SK-N-MC (cell line): ENCODE results near the gene ELMO3.

Source experiments
- DNase-seq: peaks from one replicate; pipeline ENCODE4 v3.0.0-alpha.2; 2011; ENCODE audit warnings: low read depth, low spot score
- H3K27ac ChIP-seq: fragments of 200-600 bp; sonication (generic); 2 replicates; pipeline ENCODE4 v1.5.1; 2016; ENCODE audit warnings: mixed run types
- H3K36me3 ChIP-seq: fragments of 200-600 bp; sonication (generic); 2 replicates; pipeline ENCODE4 v1.6.1; 2017; ENCODE audit warnings: antibody characterized with exemption, low read length, mixed read lengths; ENCODE audit not compliant: insufficient read depth
- H3K4me3 ChIP-seq: fragments of 200-600 bp; sonication (generic); 2 replicates; pipeline ENCODE4 v1.5.1; 2016
- H3K9ac ChIP-seq: fragments of 200-600 bp; sonication (generic); 2 replicates; pipeline ENCODE4 v1.8.0; 2017; ENCODE audit warnings: mixed run types, mixed read lengths; ENCODE audit not compliant: insufficient read length
- H3K9me3 ChIP-seq: fragments of 200-600 bp; sonication (generic); 2 replicates; pipeline ENCODE4 v1.6.1; 2017; ENCODE audit warnings: low read depth, mild to moderate bottlenecking, antibody characterized with exemption, low read length, moderate library complexity, mixed read lengths
- EZH2 ChIP-seq: fragments of 200-600 bp; sonication (generic); IDR thresholded peaks from one replicate; pipeline ENCODE4 v1.6.1; 2017; ENCODE audit warnings: antibody characterized with exemption
- FOXP2 ChIP-seq: optimal IDR thresholded peaks from 2 replicates; pipeline ENCODE3; 2011; ENCODE audit warnings: mild to moderate bottlenecking, moderate library complexity; ENCODE audit not compliant: insufficient read depth; ENCODE audit errors: extremely low read length, control extremely low read depth
- POLR2AphosphoS5 ChIP-seq: IDR thresholded peaks from 2 replicates; pipeline ENCODE4 v1.6.1; 2012; ENCODE audit warnings: mild to moderate bottlenecking, low read depth, low read length, borderline replicate concordance

Gene ELMO3

DNA sequence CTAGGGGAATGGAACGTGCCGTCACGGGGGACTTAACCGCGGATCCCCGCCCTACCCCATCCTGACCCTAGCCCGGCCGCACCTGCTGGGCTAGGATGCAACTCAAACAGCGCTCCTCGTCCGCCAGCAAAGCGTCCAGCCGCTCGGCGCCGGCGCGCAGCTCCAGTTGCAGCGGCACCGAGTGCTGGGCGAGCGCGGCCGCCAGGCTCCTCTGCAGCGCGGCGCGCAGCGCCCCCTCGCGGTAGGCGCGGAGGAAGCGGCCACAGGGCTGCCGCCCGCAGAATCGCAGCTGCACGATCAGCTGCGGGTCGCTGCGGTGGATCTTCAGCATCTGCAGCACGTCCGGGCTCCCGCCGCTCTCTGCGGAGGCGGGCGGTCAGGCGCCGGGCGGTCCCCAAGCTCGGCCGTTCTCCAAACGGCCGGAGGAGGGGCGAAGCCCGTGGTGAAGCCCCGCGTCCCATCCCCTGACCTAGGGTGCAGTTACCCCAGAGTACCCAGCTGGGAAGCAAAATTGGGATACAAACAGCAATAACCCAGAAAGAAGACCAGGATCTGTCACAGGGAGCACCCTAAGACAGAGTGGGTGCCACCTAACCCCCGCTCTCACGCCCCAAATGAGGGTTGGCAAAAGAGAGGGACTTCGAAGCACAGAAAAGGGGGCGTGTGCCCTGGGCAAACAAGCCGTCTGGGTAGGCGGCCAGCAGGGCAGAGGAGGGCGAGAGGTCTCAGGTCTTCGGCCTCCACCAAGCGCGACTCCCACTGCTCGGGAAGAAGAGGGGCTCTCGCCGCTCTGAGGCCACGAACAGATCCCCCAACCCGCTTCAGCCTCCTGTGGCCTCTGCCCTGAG, 43.4 kb upstream of the ELMO3 start:
- no peaks in the 10 kb centered on the region for H3K36me3 ChIP-seq
- H3K27ac ChIP-seq: no peak overlapping the region
- H3K9ac ChIP-seq: no peak overlapping the region
- peak overlapping the region; percentile 33; the same call in 1 of the 2 replicates for H3K4me3 ChIP-seq
- no peaks in the 10 kb centered on the region for H3K9me3 ChIP-seq
- TF ChIP-seq FOXP2 (no peak), EZH2 (no peak), POLR2AphosphoS5 (no peak)
- no peak for DNase-seq

GRCh38 chr16:67156143-67156844, 42.6 kb upstream of the ELMO3 start:
- TF ChIP-seq EZH2: no peak
- no peak for TF ChIP-seq FOXP2
- no peak for TF ChIP-seq POLR2AphosphoS5
- Histone ChIP-seq H3K9ac (no peak overlapping the region), H3K27ac (no peak overlapping the region), H3K36me3 (no peaks in the 10 kb centered on the region), H3K4me3 (no peak overlapping the region), H3K9me3 (no peaks in the 10 kb centered on the region)
- no peak for DNase-seq

GRCh38 chr16:67157106-67157748, 41.7 kb upstream of the ELMO3 start:
- no peak overlapping the region for H3K27ac ChIP-seq

GRCh38 chr16:67157892-67158635, 40.9 kb upstream of the ELMO3 start:
- no peak for DNase-seq
- H3K36me3 ChIP-seq: no peaks in the 10 kb centered on the region

More at GRCh38 chr16:67157106-67157748, 41.7 kb upstream of the ELMO3 start:
- DNase-seq: no peak
- H3K9ac ChIP-seq: no peak overlapping the region
- H3K36me3 ChIP-seq: no peaks in the 10 kb centered on the region
- TF ChIP-seq EZH2: no peak
- no peak for TF ChIP-seq POLR2AphosphoS5
- TF ChIP-seq FOXP2: no peak
- H3K9me3 ChIP-seq: no peaks in the 10 kb centered on the region
- no peak overlapping the region for H3K4me3 ChIP-seq

GRCh38 chr16:67158637-67159600, 40.0 kb upstream of the ELMO3 start:
- no peaks in the 10 kb centered on the region for H3K36me3 ChIP-seq
- H3K9ac ChIP-seq: peak overlapping the region; percentile 53
- no peak for DNase-seq
- H3K9me3 ChIP-seq: no peaks in the 10 kb centered on the region
- H3K4me3 ChIP-seq: peak overlapping the region; percentile 84
- no peak overlapping the region for H3K27ac ChIP-seq
- TF ChIP-seq EZH2: no peak
- no peak for TF ChIP-seq FOXP2
- no peak for TF ChIP-seq POLR2AphosphoS5

More at GRCh38 chr16:67157892-67158635, 40.9 kb upstream of the ELMO3 start:
- no peak overlapping the region for H3K27ac ChIP-seq
- H3K9ac ChIP-seq: no peak overlapping the region
- H3K4me3 ChIP-seq: no peak overlapping the region
- no peak for TF ChIP-seq EZH2
- H3K9me3 ChIP-seq: no peaks in the 10 kb centered on the region

DNA sequence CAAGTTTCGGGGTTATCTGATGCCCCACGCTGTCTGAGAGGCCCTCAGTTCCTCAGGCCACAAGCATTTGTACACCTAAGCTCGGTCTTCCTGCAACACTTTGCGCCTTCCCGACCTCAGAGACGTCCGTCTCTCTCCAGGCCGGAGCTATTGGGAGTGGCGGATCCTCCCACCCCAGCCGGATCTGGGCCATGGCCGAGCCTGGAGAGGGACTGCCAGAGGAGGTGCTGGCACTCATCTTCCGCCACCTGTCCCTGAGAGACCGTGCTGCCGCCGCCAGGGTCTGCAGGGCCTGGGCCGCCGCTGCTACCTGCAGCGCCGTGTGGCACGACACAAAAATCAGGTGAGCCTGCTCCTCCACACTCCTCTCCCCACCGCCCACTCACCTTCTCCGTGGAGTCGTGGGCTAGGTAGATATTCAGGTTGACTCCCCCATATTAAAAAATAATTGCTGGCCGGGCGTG, 37.3 kb upstream of the ELMO3 start:
- Histone ChIP-seq H3K27ac (no peak overlapping the region), H3K9ac (no peak overlapping the region), H3K9me3 (no peaks in the 10 kb centered on the region), H3K36me3 (no peaks in the 10 kb centered on the region), H3K4me3 (no peak overlapping the region)
- DNase-seq: no peak
- TF ChIP-seq POLR2AphosphoS5 (no peak), FOXP2 (no peak), EZH2 (no peak)

- H3K4me3 ChIP-seq: no peak overlapping the region
- no peak for DNase-seq
These were observed 36.3 kb upstream of the ELMO3 start for GRCh38 chr16:67162506-67163163.

More at GRCh38 chr16:67162506-67163163, 36.3 kb upstream of the ELMO3 start:
- no peak overlapping the region for H3K9ac ChIP-seq
- H3K36me3 ChIP-seq: no peaks in the 10 kb centered on the region
- H3K9me3 ChIP-seq: no peaks in the 10 kb centered on the region
- TF ChIP-seq FOXP2 (no peak), EZH2 (no peak), POLR2AphosphoS5 (no peak)
- no peak overlapping the region for H3K27ac ChIP-seq
